ELF-1 (cell line): ENCODE measurements around the gene NMD3.
"Not testable (repeated sequence)": the region's sequence is repeated elsewhere in the genome, so short reads cannot be mapped to it uniquely, and the experiment has no call there.

ENCODE experiments used
- DNase-seq: peaks from one replicate; pipeline ENCODE4 v3.0.0-alpha.2; 2016; ENCODE audit warnings: low read depth, low spot score

The NMD3 gene

GRCh38 chr3:161275919-161276318, 54.8 kb downstream of the NMD3 start:
- DNase-seq = no peak

DNA sequence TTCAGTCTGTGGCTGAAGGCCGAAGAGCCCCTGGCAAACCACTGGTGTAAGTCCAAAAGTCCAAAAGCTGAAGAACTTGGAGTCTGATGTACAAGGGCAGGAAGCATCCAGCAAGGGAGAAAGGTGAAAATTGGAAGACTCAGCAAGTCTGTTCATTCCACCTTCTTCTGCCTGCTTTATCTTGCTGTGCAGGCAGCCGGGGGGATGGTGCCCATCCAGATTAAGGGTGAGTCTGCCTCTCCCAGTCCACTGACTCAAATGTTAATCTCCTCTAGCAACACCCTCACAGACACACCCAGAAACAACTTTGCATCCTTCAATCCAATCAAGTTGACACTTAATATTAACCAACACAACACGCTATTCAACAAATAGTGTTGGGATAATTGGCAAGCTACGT, 61.3 kb downstream of the NMD3 start:
- not testable (repeated sequence) for DNase-seq

DNA sequence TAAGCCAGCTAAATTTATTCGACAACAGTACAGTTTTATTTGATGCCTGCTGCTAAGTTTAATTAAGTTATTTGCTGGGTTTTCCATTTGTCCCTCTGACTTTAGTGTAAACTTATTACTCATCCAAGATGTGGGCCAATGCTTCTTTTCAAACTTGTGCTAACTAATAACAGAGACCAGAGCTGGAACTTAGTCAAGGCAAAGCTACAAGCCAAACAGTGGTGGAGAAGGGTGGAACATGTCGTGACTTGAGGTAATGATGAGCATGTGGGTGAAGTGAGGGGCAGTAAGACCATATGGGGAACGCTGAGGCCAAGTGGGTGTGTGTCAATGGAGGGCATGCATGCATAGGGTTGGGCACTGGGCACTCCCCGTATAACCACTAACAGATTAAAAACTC, 63.9 kb downstream of the NMD3 start:
- no peak for DNase-seq

- no peak for DNase-seq
Observed at GRCh38 chr3:161289174-161289573, 68.1 kb downstream of the NMD3 start.

DNA sequence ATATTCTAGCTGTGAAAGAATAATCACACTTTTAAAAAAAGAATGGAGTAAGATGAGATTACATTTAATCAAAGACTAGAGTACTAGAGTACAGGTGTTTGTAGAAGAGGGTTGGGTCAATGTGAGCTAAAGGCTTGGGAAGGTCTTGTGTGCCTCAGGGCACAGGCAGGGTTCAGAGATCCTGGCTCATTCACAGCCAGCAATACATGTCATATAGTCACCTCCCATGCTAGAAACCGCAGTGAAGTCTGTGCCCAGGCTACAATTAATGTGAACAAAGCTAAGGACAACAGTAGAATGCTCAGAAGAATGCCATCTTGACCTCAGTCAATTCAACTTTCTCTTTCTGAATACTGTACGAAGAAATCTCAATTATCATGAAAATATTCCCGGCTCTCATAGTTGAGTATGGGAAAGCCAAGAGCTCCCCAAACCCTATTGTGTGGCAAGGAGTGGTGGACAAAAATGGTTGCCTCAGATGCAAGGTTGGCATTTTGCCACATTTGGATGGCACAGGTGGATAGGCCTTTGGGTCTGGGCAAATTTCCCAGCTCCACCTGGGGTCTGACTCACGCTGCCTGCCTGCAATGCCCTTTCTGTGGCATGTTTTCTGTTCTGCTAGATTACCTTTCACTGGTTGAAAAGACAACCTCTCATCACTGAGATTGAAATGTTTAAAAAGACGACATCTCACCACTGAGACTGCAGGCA, 70.2 kb downstream of the NMD3 start:
- DNase-seq = no peak

DNA sequence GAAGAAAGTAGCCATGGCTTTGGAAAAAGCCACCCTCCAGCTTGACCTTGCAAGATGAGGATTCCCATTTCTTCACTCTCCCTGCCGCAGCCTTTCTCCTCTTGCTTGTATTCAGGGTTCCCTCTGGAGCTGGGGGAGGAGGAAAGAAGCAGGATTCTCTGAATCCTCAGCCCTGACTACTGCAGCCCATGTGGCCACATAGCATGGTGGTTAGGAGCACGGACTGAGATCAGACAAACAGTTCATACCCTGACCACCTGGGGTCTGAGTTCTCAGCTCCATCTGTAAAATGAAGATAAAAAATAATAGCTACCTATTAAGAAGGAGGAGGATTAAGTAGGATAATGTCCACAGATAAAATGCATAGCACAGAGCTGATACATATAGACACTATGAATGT, 72.3 kb downstream of the NMD3 start:
- DNase-seq = no peak

GRCh38 chr3:161295325-161295724, 74.2 kb downstream of the NMD3 start:
- DNase-seq = no peak

GRCh38 chr3:161296814-161297213, 75.7 kb downstream of the NMD3 start:
- no peak for DNase-seq
